Activated CD8-positive, alpha-beta memory T cell treated with anti-CD3 and anti-CD28 coated beads for 1 hour (primary cell): Measurements from ENCODE around the gene VSTM4.

Experiments used
- DNase-seq, 2 donors: peaks; one replicate each; pipeline ENCODE4 v3.0.0-alpha.2; 2020; ENCODE audit warnings: low read depth in 1 of 2; ENCODE audit errors: extremely low read depth in 1 of 2

VSTM4 gene

DNA sequence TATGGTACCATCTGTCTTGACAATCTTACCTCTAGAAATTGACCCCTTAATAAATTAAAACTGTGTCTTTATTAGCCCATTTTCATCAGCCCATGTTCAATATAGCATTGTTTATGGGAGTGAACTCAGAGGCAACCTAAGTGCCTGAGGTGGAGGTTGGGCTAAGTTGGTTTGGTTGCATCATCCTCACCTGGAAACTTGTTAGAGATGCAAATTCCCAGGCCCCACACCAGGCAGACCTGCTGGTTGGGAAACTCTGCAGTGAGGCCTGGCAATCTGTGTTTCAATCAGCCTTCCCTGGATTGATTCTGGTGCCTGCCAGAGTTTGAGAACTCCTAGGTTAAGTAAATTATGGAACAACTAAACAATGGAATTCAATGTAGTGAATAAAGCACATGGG, 27.9 kb upstream of the VSTM4 start:
- DNase-seq: no peak

DNA sequence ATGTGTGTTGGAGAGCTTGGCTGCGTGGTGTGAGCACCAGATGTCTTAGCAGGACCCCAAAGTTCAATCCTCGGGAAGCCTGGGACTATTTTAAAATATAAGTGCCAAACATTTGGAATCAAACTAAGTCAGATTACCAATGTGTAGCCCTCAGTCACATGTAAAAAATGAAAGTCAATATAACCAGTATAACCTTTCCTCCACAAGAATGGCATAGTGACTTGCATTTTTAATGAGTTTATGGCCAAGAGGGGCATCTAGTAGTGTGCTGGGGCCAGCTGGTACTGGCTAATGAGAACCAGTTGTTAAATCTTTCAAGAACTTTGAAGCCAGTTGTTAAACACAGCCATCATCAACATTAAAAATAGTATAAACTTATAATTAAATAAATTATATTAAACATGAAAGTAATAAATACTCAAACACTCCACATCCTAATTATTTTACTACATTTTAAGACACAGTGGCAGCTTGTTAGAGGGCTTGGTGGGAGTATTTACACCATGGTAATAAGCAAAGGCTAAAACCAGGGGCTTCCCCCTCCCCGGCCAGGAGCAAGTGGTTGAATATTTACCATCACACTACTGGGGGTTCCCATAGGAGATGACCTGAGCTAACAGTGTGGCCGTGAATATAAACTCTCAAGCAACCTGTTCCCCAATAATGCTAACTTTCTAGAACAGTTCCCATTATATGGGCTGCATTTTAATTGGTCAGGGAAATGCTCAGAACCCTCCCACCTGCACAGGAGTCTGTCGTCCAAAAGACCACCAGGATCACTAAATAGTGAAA, 26.4 kb upstream of the VSTM4 start:
- no peak for DNase-seq

DNA sequence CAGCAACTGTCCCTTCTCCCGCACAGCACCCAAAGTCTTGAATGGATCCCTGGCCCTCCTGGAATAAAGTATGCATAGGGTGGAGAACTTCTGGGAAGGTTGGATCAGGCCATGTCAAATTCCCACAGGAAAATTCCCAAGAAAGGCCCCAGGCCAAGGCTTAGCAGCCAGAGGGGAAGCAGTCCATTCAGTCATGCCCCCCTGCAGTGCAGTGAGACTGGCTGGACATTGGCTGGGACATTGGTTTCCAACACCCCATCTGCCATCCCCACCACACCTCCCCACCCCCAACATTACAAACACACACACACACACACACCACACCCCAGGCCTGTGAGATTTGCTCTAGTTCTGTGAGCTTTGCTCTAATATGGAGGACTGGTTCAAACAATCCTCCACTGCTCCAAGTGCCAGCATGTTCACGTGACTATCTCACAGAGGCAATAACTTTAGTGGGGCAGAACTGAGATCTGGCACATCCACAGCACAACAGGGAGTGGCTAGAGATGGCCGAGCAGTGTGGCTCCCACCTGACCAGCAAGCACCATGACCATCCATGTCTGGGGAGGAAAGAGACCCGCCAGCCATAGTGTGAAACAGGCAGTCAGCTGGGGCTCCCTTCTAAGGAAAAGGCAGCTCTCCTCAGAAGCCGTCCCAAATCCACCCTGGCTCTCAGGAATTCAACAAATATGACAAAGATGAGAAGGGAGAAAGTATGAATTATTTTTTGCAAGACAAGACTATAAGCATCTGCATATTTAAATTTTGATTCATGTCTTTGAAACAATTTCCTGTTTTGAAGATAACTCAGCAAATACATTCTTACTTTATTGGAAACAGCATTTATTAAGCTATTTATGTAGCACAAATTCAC, 25.2 kb upstream of the VSTM4 start:
- no peak for DNase-seq

DNA sequence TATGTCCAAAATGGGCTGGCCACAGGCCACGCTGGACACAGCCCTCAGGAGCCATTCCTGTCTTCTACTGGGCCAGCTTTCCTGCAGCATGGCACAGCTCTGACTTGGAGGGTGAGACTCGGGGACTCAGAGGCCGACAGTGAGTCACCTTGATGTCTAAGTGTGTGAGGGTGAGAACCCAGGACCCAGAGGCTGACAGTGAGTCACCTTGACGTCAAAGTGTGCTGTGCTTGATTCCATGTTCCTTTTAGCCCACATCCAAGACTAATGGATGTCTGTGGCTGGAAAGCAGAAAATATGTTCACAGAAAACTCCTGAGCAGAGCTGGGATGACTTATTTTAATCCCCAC, 24.5 kb upstream of the VSTM4 start:
- DNase-seq: no peak

- no peak for DNase-seq
Observed at GRCh38 chr10:49139028-49139845, 23.9 kb upstream of the VSTM4 start.

DNA sequence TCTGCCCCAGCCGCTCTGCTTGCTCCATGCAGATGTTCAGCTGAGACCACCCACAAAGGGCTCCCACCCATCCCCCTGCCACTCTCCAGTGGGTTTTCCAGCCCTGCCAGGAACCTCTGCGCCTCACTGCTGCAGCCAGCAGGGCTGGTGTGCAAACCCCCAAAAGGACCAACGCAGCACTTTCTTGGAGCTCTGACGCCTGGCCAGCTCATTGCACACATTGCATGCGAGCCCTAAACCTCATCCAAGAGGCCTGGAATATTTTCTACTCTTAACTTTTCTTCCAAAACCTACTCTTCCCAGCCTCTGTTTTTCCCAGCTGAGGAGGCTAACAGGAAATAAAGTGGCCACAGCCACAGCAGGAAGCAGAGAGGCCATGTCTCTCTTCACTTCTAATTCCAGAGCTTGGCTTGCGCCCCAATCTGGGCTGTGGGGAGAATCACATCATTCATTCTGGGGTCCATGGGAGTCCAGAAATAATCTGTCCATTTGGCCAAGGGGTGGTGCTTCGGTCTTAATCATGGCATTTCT, 23.1 kb upstream of the VSTM4 start:
- DNase-seq: no peak

DNA sequence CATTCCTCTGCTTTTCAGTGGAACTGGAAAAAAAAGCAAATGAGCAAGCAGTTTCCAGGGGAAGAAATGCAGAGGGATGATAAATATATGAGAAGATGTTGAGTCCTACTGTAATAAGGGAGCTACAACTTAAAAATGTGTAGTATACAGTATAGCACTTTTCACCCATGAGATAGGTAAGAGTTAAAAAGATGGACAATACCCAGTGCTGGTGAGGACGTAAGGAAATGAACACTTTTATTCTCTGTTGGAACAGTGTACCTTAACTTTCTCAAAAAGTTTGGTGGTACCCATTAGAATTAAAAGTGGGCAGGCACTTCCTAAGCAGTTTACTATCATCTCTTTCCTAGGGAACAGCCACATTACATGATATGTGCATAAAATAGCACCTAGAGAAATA, 21.2 kb upstream of the VSTM4 start:
- DNase-seq: no peak

- no peak for DNase-seq
Observed at GRCh38 chr10:49135575-49136313, 20.4 kb upstream of the VSTM4 start.

GRCh38 chr10:49134327-49134726, 19.0 kb upstream of the VSTM4 start:
- DNase-seq: no peak

GRCh38 chr10:49133706-49134248, 18.5 kb upstream of the VSTM4 start, which contains the start of gene FAM170B:
FAM170B (minus strand) TSS chr10:49134021; CDS start chr10:49133918, 103 bp downstream.
- DNase-seq: no peak

DNA sequence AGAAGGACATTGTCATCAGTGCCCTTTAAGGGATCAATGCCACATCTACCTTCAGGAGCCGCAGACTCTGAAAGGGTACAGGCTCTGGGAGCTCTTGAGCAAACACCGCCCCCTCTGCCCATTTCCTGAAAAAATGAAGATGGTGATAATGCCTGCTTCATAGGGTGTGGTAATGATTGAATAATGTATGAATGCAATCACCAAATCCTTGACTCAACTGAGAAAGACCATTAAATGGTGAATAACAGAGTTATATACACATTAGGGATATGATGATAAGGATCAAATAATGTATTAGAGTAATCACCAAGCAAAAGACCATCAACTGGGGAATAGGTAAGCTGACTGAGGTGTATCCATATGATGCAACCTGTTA, 17.0 kb upstream of the VSTM4 start:
- no peak for DNase-seq

GRCh38 chr10:49131507-49132361, 16.4 kb upstream of the VSTM4 start:
- no peak for DNase-seq

GRCh38 chr10:49129376-49129775, 14.1 kb upstream of the VSTM4 start:
- no peak for DNase-seq

DNA sequence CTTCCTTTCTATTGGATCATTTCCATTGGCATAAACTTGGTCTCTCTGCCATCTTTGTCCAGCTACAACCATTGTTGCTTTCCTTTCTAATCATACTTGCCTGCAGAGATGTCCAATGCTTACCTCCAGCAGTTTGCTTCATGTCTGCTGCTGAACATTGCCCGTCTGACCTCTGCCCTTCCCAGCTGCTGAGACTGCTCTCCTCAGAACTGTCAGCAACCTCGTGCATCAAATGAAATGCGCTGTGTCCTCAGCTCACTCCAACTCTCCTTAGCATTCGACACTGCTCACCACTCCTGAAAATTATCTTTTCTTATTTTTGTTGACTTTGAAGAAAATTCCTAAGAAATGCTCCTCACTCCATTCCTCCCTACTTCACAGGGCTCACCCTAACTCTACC, 13.5 kb upstream of the VSTM4 start:
- DNase-seq: no peak

DNA sequence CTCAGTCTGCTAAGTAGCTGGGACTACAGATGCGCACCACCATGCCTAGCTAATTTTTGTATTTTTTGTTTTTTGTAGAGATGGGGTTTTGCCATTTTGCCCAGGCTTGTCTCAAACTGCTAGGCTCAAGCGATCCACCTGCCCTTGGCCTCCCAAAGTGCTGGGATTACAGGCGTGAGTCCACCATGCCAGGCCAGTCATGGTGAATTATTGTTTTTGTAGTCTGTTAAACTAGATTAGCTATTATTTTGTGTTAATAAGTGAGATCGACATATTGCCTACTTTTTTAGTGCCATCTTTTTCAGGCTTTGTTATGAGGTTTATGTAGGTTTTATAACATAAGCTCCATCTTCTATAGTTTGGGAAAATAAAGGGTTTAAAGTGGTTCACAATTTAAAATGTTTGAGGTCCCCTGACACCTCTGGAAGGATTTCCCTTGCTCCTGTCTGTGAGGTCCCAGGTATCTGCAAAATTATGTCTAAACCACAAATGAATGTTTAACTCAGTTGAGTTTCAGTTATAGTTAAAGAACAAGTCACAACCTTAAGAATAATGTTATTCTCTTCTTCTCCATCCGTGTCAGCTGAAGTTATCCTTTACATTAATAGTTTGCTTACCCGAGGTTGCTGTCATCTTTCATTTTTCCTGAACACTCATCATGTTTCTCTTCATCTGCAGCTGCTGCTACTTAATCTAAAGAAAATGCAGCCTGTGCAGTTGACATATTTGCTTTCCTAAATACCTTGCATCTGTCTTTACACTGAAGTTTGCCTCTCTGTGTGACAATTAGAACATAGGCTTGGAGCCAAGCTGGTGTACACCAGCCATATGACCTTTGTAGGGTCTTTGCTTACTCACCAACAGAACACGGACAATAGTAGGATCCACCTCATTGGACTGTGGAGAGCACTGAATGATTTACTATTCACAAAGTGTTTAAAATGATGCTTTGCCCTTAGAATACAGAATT, 8.9 kb upstream of the VSTM4 start:
- DNase-seq: no peak

DNA sequence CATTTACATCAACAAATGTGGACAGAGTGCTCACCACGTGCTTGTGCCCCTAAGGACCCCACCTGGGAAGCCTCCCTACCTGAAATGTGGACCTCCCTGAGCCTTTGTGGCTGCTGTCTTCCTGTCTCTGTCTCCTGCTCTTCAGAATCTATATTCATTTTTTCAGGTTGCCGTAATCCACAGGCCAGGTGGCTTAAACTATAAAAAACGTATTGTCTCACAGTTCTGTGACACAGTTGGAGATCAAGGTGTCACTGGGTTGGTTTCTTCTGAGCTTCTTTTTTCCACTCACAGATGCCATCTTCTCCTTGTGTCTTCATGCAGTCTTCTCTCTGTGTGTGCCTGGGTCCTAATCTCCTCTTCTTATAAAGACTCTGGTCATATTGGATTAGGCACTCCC, 5.6 kb upstream of the VSTM4 start:
- DNase-seq: no peak

- DNase-seq: no peak
Observed at GRCh38 chr10:49119746-49120145, 4.4 kb upstream of the VSTM4 start.

GRCh38 chr10:49118430-49119074, 3.2 kb upstream of the VSTM4 start:
- no peak for DNase-seq
